Neural cell (in vitro differentiated cells): Measurements from ENCODE around the gene DUSP7. TPM values are rescaled to one million over a fixed set of nuclear protein-coding genes. Genes with fewer than 3 reads are reported as not detected.
A peak's percentile ranks its signal among the peaks of the same experiment; 100 is the strongest.

Experiments
- H2AFZ ChIP-seq: fragments of 200-600, 300-800 bp; sonication (generic), shearing (Covaris generic); 2 replicates; pipeline ENCODE4 v1.6.0; 2014; ENCODE audit warnings: low read depth, mild to moderate bottlenecking, antibody characterized with exemption, low read length, moderate library complexity
- H3F3A ChIP-seq: fragments of 200-600 bp; shearing (Covaris generic); 2 replicates; pipeline ENCODE4 v1.6.1; 2016; ENCODE audit warnings: mild to moderate bottlenecking, moderate library complexity, mixed read lengths, antibody characterized with exemption, low read length; ENCODE audit not compliant: insufficient read depth, poor library complexity, severe bottlenecking
- H3K27ac ChIP-seq: fragments of 200-600, 300-800 bp; sonication (generic), shearing (Covaris generic); 2 replicates; pipeline ENCODE4 v1.5.1; 2014; ENCODE audit warnings: mild to moderate bottlenecking, low read length, moderate library complexity
- H3K27me3 ChIP-seq: fragments of 300-800, 200-600 bp; sonication (generic), shearing (Covaris generic); 2 replicates; pipeline ENCODE4 v1.6.0; 2014; ENCODE audit warnings: mild to moderate bottlenecking, low read depth, low read length, moderate library complexity; ENCODE audit not compliant: insufficient read depth
- H3K36me3 ChIP-seq: fragments of 300-800, 200-600 bp; sonication (generic), shearing (Covaris generic); 2 replicates; pipeline ENCODE4 v1.5.1; 2014; ENCODE audit warnings: mild to moderate bottlenecking, antibody characterized with exemption, low read length, moderate library complexity; ENCODE audit not compliant: insufficient read depth
- H3K4me2 ChIP-seq: fragments of 300-800, 200-600 bp; sonication (generic), shearing (Covaris generic); 2 replicates; pipeline ENCODE4 v1.6.0; 2014; ENCODE audit warnings: mild to moderate bottlenecking, low read length
- H3K4me3 ChIP-seq: fragments of 300-800, 200-600 bp; sonication (generic), shearing (Covaris generic); 2 replicates; pipeline ENCODE4 v1.5.1; 2014; ENCODE audit warnings: mild to moderate bottlenecking, low read length, moderate library complexity
- H3K79me2 ChIP-seq: fragments of 200-600 bp; shearing (Covaris generic); replicated peaks from 2 replicates; pipeline ENCODE4 v1.6.0; 2014; ENCODE audit warnings: mild to moderate bottlenecking, low read length, moderate library complexity; ENCODE audit not compliant: insufficient read depth
- H3K9ac ChIP-seq: fragments of 300-800, 200-600 bp; sonication (generic), shearing (Covaris generic); 2 replicates; pipeline ENCODE4 v1.6.1; 2016; ENCODE audit warnings: mild to moderate bottlenecking, low read length, mixed read lengths
- H3K9me2 ChIP-seq: fragments of 200-600 bp; shearing (Covaris generic); 2 replicates; pipeline ENCODE4 v1.6.1; 2016; ENCODE audit warnings: mild to moderate bottlenecking, low read length, mixed read lengths; ENCODE audit not compliant: insufficient read depth
- H3K9me3 ChIP-seq: fragments of 200-600, 300-800 bp; sonication (generic), shearing (Covaris generic); 2 replicates; pipeline ENCODE4 v1.6.1; 2016; ENCODE audit warnings: mild to moderate bottlenecking, mixed run types, low read length, moderate library complexity, mixed read lengths
- H4K20me1 ChIP-seq: fragments of 200-600 bp; shearing (Covaris generic); 2 replicates; pipeline ENCODE4 v1.6.1; 2016; ENCODE audit warnings: mild to moderate bottlenecking, mixed run types; ENCODE audit not compliant: insufficient read depth
- CTCF ChIP-seq: fragments of 450-650 bp; IDR thresholded peaks from 2 replicates; pipeline ENCODE4 v1.5.1; 2014; ENCODE audit warnings: antibody characterized with exemption, mild to moderate bottlenecking, moderate library complexity; ENCODE audit not compliant: poor library complexity, severe bottlenecking
- EP300 ChIP-seq: fragments of 450-650 bp; conservative IDR thresholded peaks from 2 replicates; pipeline ENCODE4 v1.6.1; 2014; ENCODE audit warnings: antibody characterized with exemption, mild to moderate bottlenecking, moderate library complexity; ENCODE audit not compliant: poor library complexity, severe bottlenecking
- EZH2 ChIP-seq: fragments of 200-600, 300-800 bp; shearing (Covaris generic), sonication (generic); IDR thresholded peaks from 2 replicates; pipeline ENCODE4 v1.6.1; 2014; ENCODE audit warnings: antibody characterized with exemption, low read length, borderline replicate concordance, mild to moderate bottlenecking; ENCODE audit not compliant: insufficient read depth, poor library complexity, severe bottlenecking
- MXI1 ChIP-seq: fragments of 450-650 bp; conservative IDR thresholded peaks from 2 replicates; pipeline ENCODE4 v1.6.1; 2014; ENCODE audit warnings: antibody characterized with exemption, mild to moderate bottlenecking; ENCODE audit not compliant: poor library complexity, severe bottlenecking
- POLR2AphosphoS5 ChIP-seq: IDR thresholded peaks from 2 replicates; pipeline ENCODE4 v1.6.1; 2012
- RAD21 ChIP-seq: fragments of 450-650 bp; conservative IDR thresholded peaks from 2 replicates; pipeline ENCODE4 v1.6.1; 2014; ENCODE audit warnings: antibody characterized with exemption, mild to moderate bottlenecking, moderate library complexity
- SMC3 ChIP-seq: fragments of 450-650 bp; conservative IDR thresholded peaks from 2 replicates; pipeline ENCODE4 v1.6.1; 2014; ENCODE audit warnings: antibody characterized with exemption, mild to moderate bottlenecking, moderate library complexity; ENCODE audit not compliant: poor library complexity
- TAF1 ChIP-seq: IDR thresholded peaks from 2 replicates; pipeline ENCODE4 v1.6.1; 2012; ENCODE audit warnings: low read depth
- polyA plus RNA-seq: library from polyadenylated mRNA; depleted of rRNA; stranded (reverse); fragments of >200 nt; gene quantifications from 2 replicates; pipeline ENCODE4 v1.2.3, GENCODE V29; 2014
- TF ChIP-seq, protein P1 (sequence below): IDR thresholded peaks from 2 replicates; pipeline ENCODE4 v1.6.1; 2012; ENCODE audit warnings: borderline replicate concordance

The DUSP7 gene
- polyA plus RNA-seq, 1 donor from 2014 or later: 8.5 TPM

DNA sequence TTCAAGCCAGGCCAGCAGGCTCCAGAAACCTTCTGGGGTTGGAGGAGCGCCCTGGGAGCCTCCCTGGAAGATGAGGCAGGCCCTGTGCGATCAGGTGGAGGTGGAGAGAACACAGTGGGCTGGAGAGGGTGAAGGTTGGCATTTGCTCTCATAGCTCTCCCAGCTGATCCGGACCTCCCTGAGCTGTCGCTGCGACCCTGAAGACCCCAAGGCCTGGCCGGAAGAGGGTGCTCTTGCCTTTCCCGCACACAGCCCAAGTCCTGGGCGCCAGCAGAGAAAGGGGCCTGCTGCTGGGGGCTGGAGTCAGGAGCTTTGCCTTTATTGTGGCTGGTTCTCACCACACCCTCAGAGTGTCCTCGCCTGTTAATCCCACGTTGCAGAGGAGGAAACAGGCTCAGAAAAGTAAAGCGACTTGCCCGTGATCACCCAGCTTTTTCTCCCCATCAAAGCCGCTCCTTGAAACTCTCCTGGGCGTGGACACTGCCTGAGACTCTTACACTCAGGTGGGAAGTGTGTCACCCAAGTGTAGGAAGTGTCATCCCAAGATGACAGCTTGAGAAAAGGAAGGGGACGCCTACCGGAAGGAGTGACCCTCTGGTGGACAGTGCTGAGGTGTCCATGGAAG, 52.1 kb downstream of the DUSP7 start:
- peak overlapping the region; percentile 61 for H3K9ac ChIP-seq
- H2AFZ ChIP-seq: no peak overlapping the region
- H3K79me2 ChIP-seq: no peaks in the 10 kb centered on the region
- no peaks in the 10 kb centered on the region for H3K9me2 ChIP-seq
- peak; percentile 88 for TF ChIP-seq SMC3
- TF ChIP-seq RAD21: peak; percentile 90
- TF ChIP-seq MXI1: no peak
- TF ChIP-seq, protein P1, sequence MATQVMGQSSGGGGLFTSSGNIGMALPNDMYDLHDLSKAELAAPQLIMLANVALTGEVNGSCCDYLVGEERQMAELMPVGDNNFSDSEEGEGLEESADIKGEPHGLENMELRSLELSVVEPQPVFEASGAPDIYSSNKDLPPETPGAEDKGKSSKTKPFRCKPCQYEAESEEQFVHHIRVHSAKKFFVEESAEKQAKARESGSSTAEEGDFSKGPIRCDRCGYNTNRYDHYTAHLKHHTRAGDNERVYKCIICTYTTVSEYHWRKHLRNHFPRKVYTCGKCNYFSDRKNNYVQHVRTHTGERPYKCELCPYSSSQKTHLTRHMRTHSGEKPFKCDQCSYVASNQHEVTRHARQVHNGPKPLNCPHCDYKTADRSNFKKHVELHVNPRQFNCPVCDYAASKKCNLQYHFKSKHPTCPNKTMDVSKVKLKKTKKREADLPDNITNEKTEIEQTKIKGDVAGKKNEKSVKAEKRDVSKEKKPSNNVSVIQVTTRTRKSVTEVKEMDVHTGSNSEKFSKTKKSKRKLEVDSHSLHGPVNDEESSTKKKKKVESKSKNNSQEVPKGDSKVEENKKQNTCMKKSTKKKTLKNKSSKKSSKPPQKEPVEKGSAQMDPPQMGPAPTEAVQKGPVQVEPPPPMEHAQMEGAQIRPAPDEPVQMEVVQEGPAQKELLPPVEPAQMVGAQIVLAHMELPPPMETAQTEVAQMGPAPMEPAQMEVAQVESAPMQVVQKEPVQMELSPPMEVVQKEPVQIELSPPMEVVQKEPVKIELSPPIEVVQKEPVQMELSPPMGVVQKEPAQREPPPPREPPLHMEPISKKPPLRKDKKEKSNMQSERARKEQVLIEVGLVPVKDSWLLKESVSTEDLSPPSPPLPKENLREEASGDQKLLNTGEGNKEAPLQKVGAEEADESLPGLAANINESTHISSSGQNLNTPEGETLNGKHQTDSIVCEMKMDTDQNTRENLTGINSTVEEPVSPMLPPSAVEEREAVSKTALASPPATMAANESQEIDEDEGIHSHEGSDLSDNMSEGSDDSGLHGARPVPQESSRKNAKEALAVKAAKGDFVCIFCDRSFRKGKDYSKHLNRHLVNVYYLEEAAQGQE: no peak
- no peak for TF ChIP-seq EP300
- TF ChIP-seq EZH2: no peak
- peak; percentile 81 for TF ChIP-seq CTCF
- no peak for TF ChIP-seq POLR2AphosphoS5
- TF ChIP-seq TAF1: no peak
- H3K4me2 ChIP-seq: no peak overlapping the region
- H4K20me1 ChIP-seq: no peaks in the 10 kb centered on the region
- H3K9me3 ChIP-seq: no peaks in the 10 kb centered on the region
- peak overlapping the region; percentile 74 for H3K27ac ChIP-seq
- H3K27me3 ChIP-seq: no peaks in the 10 kb centered on the region
- no peak overlapping the region for H3K4me3 ChIP-seq
- H3F3A ChIP-seq: no peaks in the 10 kb centered on the region
- no peaks in the 10 kb centered on the region for H3K36me3 ChIP-seq

DNA sequence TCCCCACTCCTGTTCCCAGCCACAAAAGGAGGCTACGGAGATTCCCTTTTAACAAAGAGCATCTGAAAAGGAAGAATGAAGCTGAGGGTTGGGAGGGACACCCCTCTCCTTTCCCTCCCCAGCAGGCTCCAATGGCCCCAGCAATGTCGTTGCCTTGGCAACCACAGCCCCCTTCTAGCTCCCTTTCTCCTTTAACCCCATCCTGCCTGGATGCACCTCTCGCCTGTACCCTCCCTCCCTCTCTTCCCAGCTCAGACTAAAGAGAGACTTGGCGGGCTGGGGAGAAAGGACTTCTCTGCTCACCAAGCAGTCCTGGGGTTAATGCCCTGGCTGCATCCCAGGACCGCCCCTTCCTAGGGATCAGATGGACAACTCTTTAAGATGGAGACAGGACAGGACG, 53.6 kb downstream of the DUSP7 start:
- H3K9ac ChIP-seq: peak overlapping the region; percentile 66
- H3K9me2 ChIP-seq: no peaks in the 10 kb centered on the region
- H3K79me2 ChIP-seq: no peaks in the 10 kb centered on the region
- no peaks in the 10 kb centered on the region for H3K36me3 ChIP-seq
- peak overlapping the region; percentile 42 for H3K4me2 ChIP-seq
- H3K27me3 ChIP-seq: no peaks in the 10 kb centered on the region
- H3K27ac ChIP-seq: peak overlapping the region; percentile 74
- H3K9me3 ChIP-seq: no peaks in the 10 kb centered on the region
- H3F3A ChIP-seq: no peaks in the 10 kb centered on the region
- peak overlapping the region; percentile 54 for H2AFZ ChIP-seq
- H4K20me1 ChIP-seq: no peaks in the 10 kb centered on the region
- TF ChIP-seq, protein P1: no peak
- TF ChIP-seq TAF1 (no peak), MXI1 (peak; percentile 31), SMC3 (peak; percentile 41), EP300 (peak; percentile 41), RAD21 (peak; percentile 39)
- H3K4me3 ChIP-seq: peak overlapping the region; percentile 54
